ENCODE data around the gene AUTS2.

The AUTS2 gene

GRCh38 chr7:69665369-69665768 is 67.1 kb downstream of the AUTS2 start:
- H3K9me3 ChIP-seq (ENCODE audit: control insufficient read depth in 2 of 2, low read length in 2 of 2): no peaks in the 10 kb centered on the region
- no peaks in the 10 kb centered on the region for H3K36me3 ChIP-seq (ENCODE audit: control insufficient read depth in 2 of 2, insufficient read depth in 2 of 2, low read length in 2 of 2)
- no peaks in the 10 kb centered on the region for H3K4me1 ChIP-seq (ENCODE audit: control insufficient read depth in 2 of 2, insufficient read depth in 2 of 2, low read length in 2 of 2)
- H3K4me3 ChIP-seq (ENCODE audit: low read length in 2 of 2): no peak overlapping the region
- H3K27ac ChIP-seq (ENCODE audit: low read depth in 2 of 2, low read length in 2 of 2): no peak overlapping the region
- H3K27me3 ChIP-seq (ENCODE audit: control insufficient read depth in 2 of 2, insufficient read depth in 2 of 2, low read length in 2 of 2): no peaks in the 10 kb centered on the region
- H3K9ac ChIP-seq (ENCODE audit: low read depth in 1 of 2, low read length in 2 of 2): no peak overlapping the region

GRCh38 chr7:69668339-69668870 is 70.1 kb downstream of the AUTS2 start:
- no peak overlapping the region for H3K27ac ChIP-seq (ENCODE audit: low read depth in 2 of 2, low read length in 2 of 2)
- no peak overlapping the region for H3K4me3 ChIP-seq (ENCODE audit: low read length in 2 of 2)
- no peaks in the 10 kb centered on the region for H3K9me3 ChIP-seq (ENCODE audit: control insufficient read depth in 2 of 2, low read length in 2 of 2)
- H3K27me3 ChIP-seq (ENCODE audit: control insufficient read depth in 2 of 2, insufficient read depth in 2 of 2, low read length in 2 of 2): no peaks in the 10 kb centered on the region
- no peak overlapping the region for H3K9ac ChIP-seq (ENCODE audit: low read depth in 1 of 2, low read length in 2 of 2)
- H3K4me1 ChIP-seq (ENCODE audit: control insufficient read depth in 2 of 2, insufficient read depth in 2 of 2, low read length in 2 of 2): no peaks in the 10 kb centered on the region
- H3K36me3 ChIP-seq (ENCODE audit: control insufficient read depth in 2 of 2, insufficient read depth in 2 of 2, low read length in 2 of 2): no peaks in the 10 kb centered on the region

GRCh38 chr7:69670701-69671100 is 72.4 kb downstream of the AUTS2 start:
- no peaks in the 10 kb centered on the region for H3K27me3 ChIP-seq (ENCODE audit: control insufficient read depth in 2 of 2, insufficient read depth in 2 of 2, low read length in 2 of 2)
- no peaks in the 10 kb centered on the region for H3K9me3 ChIP-seq (ENCODE audit: control insufficient read depth in 2 of 2, low read length in 2 of 2)
- H3K4me1 ChIP-seq (ENCODE audit: control insufficient read depth in 2 of 2, insufficient read depth in 2 of 2, low read length in 2 of 2): no peaks in the 10 kb centered on the region
- H3K36me3 ChIP-seq (ENCODE audit: control insufficient read depth in 2 of 2, insufficient read depth in 2 of 2, low read length in 2 of 2): no peaks in the 10 kb centered on the region
- no peak overlapping the region for H3K4me3 ChIP-seq (ENCODE audit: low read length in 2 of 2)
- no peak overlapping the region for H3K27ac ChIP-seq (ENCODE audit: low read depth in 2 of 2, low read length in 2 of 2)
- no peak overlapping the region for H3K9ac ChIP-seq (ENCODE audit: low read depth in 1 of 2, low read length in 2 of 2)

GRCh38 chr7:69673074-69673473 is 74.8 kb downstream of the AUTS2 start:
- H3K4me1 ChIP-seq (ENCODE audit: control insufficient read depth in 2 of 2, insufficient read depth in 2 of 2, low read length in 2 of 2): no peaks in the 10 kb centered on the region
- H3K27me3 ChIP-seq (ENCODE audit: control insufficient read depth in 2 of 2, insufficient read depth in 2 of 2, low read length in 2 of 2): no peaks in the 10 kb centered on the region
- no peak overlapping the region for H3K4me3 ChIP-seq (ENCODE audit: low read length in 2 of 2)
- no peak overlapping the region for H3K9ac ChIP-seq (ENCODE audit: low read depth in 1 of 2, low read length in 2 of 2)
- no peak overlapping the region for H3K27ac ChIP-seq (ENCODE audit: low read depth in 2 of 2, low read length in 2 of 2)
- no peaks in the 10 kb centered on the region for H3K36me3 ChIP-seq (ENCODE audit: control insufficient read depth in 2 of 2, insufficient read depth in 2 of 2, low read length in 2 of 2)
- no peaks in the 10 kb centered on the region for H3K9me3 ChIP-seq (ENCODE audit: control insufficient read depth in 2 of 2, low read length in 2 of 2)

- no peak overlapping the region for H3K27ac ChIP-seq (ENCODE audit: low read depth in 2 of 2, low read length in 2 of 2)
- no peaks in the 10 kb centered on the region for H3K27me3 ChIP-seq (ENCODE audit: control insufficient read depth in 2 of 2, insufficient read depth in 2 of 2, low read length in 2 of 2)
- H3K36me3 ChIP-seq (ENCODE audit: control insufficient read depth in 2 of 2, insufficient read depth in 2 of 2, low read length in 2 of 2): no peaks in the 10 kb centered on the region
- no peaks in the 10 kb centered on the region for H3K9me3 ChIP-seq (ENCODE audit: control insufficient read depth in 2 of 2, low read length in 2 of 2)
- no peak overlapping the region for H3K4me3 ChIP-seq (ENCODE audit: low read length in 2 of 2)
- H3K4me1 ChIP-seq (ENCODE audit: control insufficient read depth in 2 of 2, insufficient read depth in 2 of 2, low read length in 2 of 2): no peaks in the 10 kb centered on the region
- no peak overlapping the region for H3K9ac ChIP-seq (ENCODE audit: low read depth in 1 of 2, low read length in 2 of 2)
Measured at GRCh38 chr7:69674701-69675182, 76.5 kb downstream of the AUTS2 start.

GRCh38 chr7:69676247-69676646 is 78.0 kb downstream of the AUTS2 start:
- no peaks in the 10 kb centered on the region for H3K9me3 ChIP-seq (ENCODE audit: control insufficient read depth in 2 of 2, low read length in 2 of 2)
- no peaks in the 10 kb centered on the region for H3K27me3 ChIP-seq (ENCODE audit: control insufficient read depth in 2 of 2, insufficient read depth in 2 of 2, low read length in 2 of 2)
- H3K9ac ChIP-seq (ENCODE audit: low read depth in 1 of 2, low read length in 2 of 2): no peak overlapping the region
- no peak overlapping the region for H3K4me3 ChIP-seq (ENCODE audit: low read length in 2 of 2)
- H3K4me1 ChIP-seq (ENCODE audit: control insufficient read depth in 2 of 2, insufficient read depth in 2 of 2, low read length in 2 of 2): no peaks in the 10 kb centered on the region
- H3K36me3 ChIP-seq (ENCODE audit: control insufficient read depth in 2 of 2, insufficient read depth in 2 of 2, low read length in 2 of 2): no peaks in the 10 kb centered on the region
- H3K27ac ChIP-seq (ENCODE audit: low read depth in 2 of 2, low read length in 2 of 2): no peak overlapping the region

- no peaks in the 10 kb centered on the region for H3K4me1 ChIP-seq (ENCODE audit: control insufficient read depth in 2 of 2, insufficient read depth in 2 of 2, low read length in 2 of 2)
- no peak overlapping the region for H3K4me3 ChIP-seq (ENCODE audit: low read length in 2 of 2)
- H3K9me3 ChIP-seq (ENCODE audit: control insufficient read depth in 2 of 2, low read length in 2 of 2): no peaks in the 10 kb centered on the region
- no peaks in the 10 kb centered on the region for H3K27me3 ChIP-seq (ENCODE audit: control insufficient read depth in 2 of 2, insufficient read depth in 2 of 2, low read length in 2 of 2)
- H3K36me3 ChIP-seq (ENCODE audit: control insufficient read depth in 2 of 2, insufficient read depth in 2 of 2, low read length in 2 of 2): no peaks in the 10 kb centered on the region
- H3K27ac ChIP-seq (ENCODE audit: low read depth in 2 of 2, low read length in 2 of 2): no peak overlapping the region
- H3K9ac ChIP-seq (ENCODE audit: low read depth in 1 of 2, low read length in 2 of 2): no peak overlapping the region
Measured at GRCh38 chr7:69677054-69677852, 79.0 kb downstream of the AUTS2 start.

- Histone ChIP-seq H3K27ac (ENCODE audit: low read depth in 2 of 2, low read length in 2 of 2) (no peak overlapping the region), H3K9me3 (ENCODE audit: control insufficient read depth in 2 of 2, low read length in 2 of 2) (no peaks in the 10 kb centered on the region), H3K9ac (ENCODE audit: low read depth in 1 of 2, low read length in 2 of 2) (no peak overlapping the region), H3K27me3 (ENCODE audit: control insufficient read depth in 2 of 2, insufficient read depth in 2 of 2, low read length in 2 of 2) (no peaks in the 10 kb centered on the region), H3K4me1 (ENCODE audit: control insufficient read depth in 2 of 2, insufficient read depth in 2 of 2, low read length in 2 of 2) (no peaks in the 10 kb centered on the region), H3K36me3 (ENCODE audit: control insufficient read depth in 2 of 2, insufficient read depth in 2 of 2, low read length in 2 of 2) (no peaks in the 10 kb centered on the region), H3K4me3 (ENCODE audit: low read length in 2 of 2) (no peak overlapping the region)
Measured at GRCh38 chr7:69677881-69678493, 79.7 kb downstream of the AUTS2 start.

- H3K27me3 ChIP-seq (ENCODE audit: control insufficient read depth in 2 of 2, insufficient read depth in 2 of 2, low read length in 2 of 2): no peaks in the 10 kb centered on the region
- no peak overlapping the region for H3K4me3 ChIP-seq (ENCODE audit: low read length in 2 of 2)
- H3K9ac ChIP-seq (ENCODE audit: low read depth in 1 of 2, low read length in 2 of 2): no peak overlapping the region
- H3K27ac ChIP-seq (ENCODE audit: low read depth in 2 of 2, low read length in 2 of 2): no peak overlapping the region
- H3K9me3 ChIP-seq (ENCODE audit: control insufficient read depth in 2 of 2, low read length in 2 of 2): no peaks in the 10 kb centered on the region
- H3K36me3 ChIP-seq (ENCODE audit: control insufficient read depth in 2 of 2, insufficient read depth in 2 of 2, low read length in 2 of 2): no peaks in the 10 kb centered on the region
- no peaks in the 10 kb centered on the region for H3K4me1 ChIP-seq (ENCODE audit: control insufficient read depth in 2 of 2, insufficient read depth in 2 of 2, low read length in 2 of 2)
Measured at GRCh38 chr7:69678494-69679187, 80.4 kb downstream of the AUTS2 start.

GRCh38 chr7:69681181-69681580 is 82.9 kb downstream of the AUTS2 start:
- Histone ChIP-seq H3K27ac (ENCODE audit: low read depth in 2 of 2, low read length in 2 of 2) (no peak overlapping the region), H3K36me3 (ENCODE audit: control insufficient read depth in 2 of 2, insufficient read depth in 2 of 2, low read length in 2 of 2) (no peaks in the 10 kb centered on the region), H3K4me1 (ENCODE audit: control insufficient read depth in 2 of 2, insufficient read depth in 2 of 2, low read length in 2 of 2) (no peaks in the 10 kb centered on the region), H3K27me3 (ENCODE audit: control insufficient read depth in 2 of 2, insufficient read depth in 2 of 2, low read length in 2 of 2) (no peaks in the 10 kb centered on the region), H3K4me3 (ENCODE audit: low read length in 2 of 2) (no peak overlapping the region), H3K9me3 (ENCODE audit: control insufficient read depth in 2 of 2, low read length in 2 of 2) (no peaks in the 10 kb centered on the region), H3K9ac (ENCODE audit: low read depth in 1 of 2, low read length in 2 of 2) (no peak overlapping the region)

All from mucosa of rectum (tissue), 2 donors.